NCI-H2171 treated with DMSO at 0.1 percent for 48 hours (cell line): ENCODE measurements around the gene ASAP3.

Source experiments
- DNase-seq: peaks from one replicate; lab custom pipeline; 2025; lab: John Stamatoyannopoulos, UW

The ASAP3 gene

GRCh38 chr1:23477359-23478144 is 6.4 kb downstream of the ASAP3 start:
- no peak for DNase-seq

GRCh38 chr1:23475641-23476040 is 8.3 kb downstream of the ASAP3 start:
- DNase-seq = no peak

GRCh38 chr1:23475134-23475628 is 8.8 kb downstream of the ASAP3 start:
- no peak for DNase-seq

GRCh38 chr1:23473037-23473800 is 10.8 kb downstream of the ASAP3 start:
- DNase-seq = no peak

GRCh38 chr1:23472351-23473036 is 11.5 kb downstream of the ASAP3 start:
- no peak for DNase-seq

GRCh38 chr1:23471473-23472075 is 12.4 kb downstream of the ASAP3 start:
- DNase-seq = no peak

- no peak for DNase-seq
Measured at GRCh38 chr1:23470282-23471070, 13.5 kb downstream of the ASAP3 start.

- DNase-seq = no peak
Measured at GRCh38 chr1:23469372-23469982, 14.5 kb downstream of the ASAP3 start.

- no peak for DNase-seq
Measured at GRCh38 chr1:23466423-23466989, 17.5 kb downstream of the ASAP3 start.

GRCh38 chr1:23463286-23463685 is 20.7 kb downstream of the ASAP3 start:
- no peak for DNase-seq

- no peak for DNase-seq
Measured at GRCh38 chr1:23462766-23463165, 21.2 kb downstream of the ASAP3 start.

- DNase-seq = no peak
Measured at GRCh38 chr1:23461050-23461449, 22.9 kb downstream of the ASAP3 start.

GRCh38 chr1:23460519-23460918 is 23.5 kb downstream of the ASAP3 start:
- no peak for DNase-seq

GRCh38 chr1:23459338-23459757 is 24.6 kb downstream of the ASAP3 start:
- DNase-seq = peak; percentile 4

GRCh38 chr1:23456226-23456625 is 27.8 kb downstream of the ASAP3 start:
- DNase-seq = no peak

- no peak for DNase-seq
Measured at GRCh38 chr1:23453455-23454000, 30.5 kb downstream of the ASAP3 start.

GRCh38 chr1:23452011-23452411 is 32.0 kb downstream of the ASAP3 start:
- peak; percentile 81 for DNase-seq

- DNase-seq = no peak
Measured at GRCh38 chr1:23451441-23451840, 32.5 kb downstream of the ASAP3 start.

GRCh38 chr1:23450894-23451293 is 33.1 kb downstream of the ASAP3 start:
- DNase-seq = no peak

GRCh38 chr1:23449958-23450357 is 34.0 kb downstream of the ASAP3 start:
- DNase-seq = peak; percentile 75
